Right lobe of liver (tissue), 4 donors: Measurements from ENCODE around the gene TMEM191B.
"Not testable (repeated sequence)": the region's sequence is repeated elsewhere in the genome, so short reads cannot be mapped to it uniquely, and the experiment has no call there.

Experiments used
- POLR2A ChIP-seq: fragments of 450-650 bp; IDR thresholded peaks from one replicate; pipeline ENCODE4 v1.6.1; 2017; ENCODE audit warnings: antibody characterized with exemption, mild to moderate bottlenecking
- TF ChIP-seq, protein P1 (sequence below), 4 donors: fragments of 200-600 bp in 3 of 4; fragments of 450-650 bp in 1 of 4; IDR thresholded peaks; one replicate each; pipeline versions ENCODE4 v1.5.1 to v1.8.0; 2016 to 2022; ENCODE audit warnings: antibody characterized with exemption in 4 of 4, mild to moderate bottlenecking in 2 of 4
- donor health status: DM: no; HTN: no; CAD: no.
- donor health status: DM: no; HTN: no; CAD: no.
- donor health status: DM: no; HTN: yes; CAD: no.

DNA sequence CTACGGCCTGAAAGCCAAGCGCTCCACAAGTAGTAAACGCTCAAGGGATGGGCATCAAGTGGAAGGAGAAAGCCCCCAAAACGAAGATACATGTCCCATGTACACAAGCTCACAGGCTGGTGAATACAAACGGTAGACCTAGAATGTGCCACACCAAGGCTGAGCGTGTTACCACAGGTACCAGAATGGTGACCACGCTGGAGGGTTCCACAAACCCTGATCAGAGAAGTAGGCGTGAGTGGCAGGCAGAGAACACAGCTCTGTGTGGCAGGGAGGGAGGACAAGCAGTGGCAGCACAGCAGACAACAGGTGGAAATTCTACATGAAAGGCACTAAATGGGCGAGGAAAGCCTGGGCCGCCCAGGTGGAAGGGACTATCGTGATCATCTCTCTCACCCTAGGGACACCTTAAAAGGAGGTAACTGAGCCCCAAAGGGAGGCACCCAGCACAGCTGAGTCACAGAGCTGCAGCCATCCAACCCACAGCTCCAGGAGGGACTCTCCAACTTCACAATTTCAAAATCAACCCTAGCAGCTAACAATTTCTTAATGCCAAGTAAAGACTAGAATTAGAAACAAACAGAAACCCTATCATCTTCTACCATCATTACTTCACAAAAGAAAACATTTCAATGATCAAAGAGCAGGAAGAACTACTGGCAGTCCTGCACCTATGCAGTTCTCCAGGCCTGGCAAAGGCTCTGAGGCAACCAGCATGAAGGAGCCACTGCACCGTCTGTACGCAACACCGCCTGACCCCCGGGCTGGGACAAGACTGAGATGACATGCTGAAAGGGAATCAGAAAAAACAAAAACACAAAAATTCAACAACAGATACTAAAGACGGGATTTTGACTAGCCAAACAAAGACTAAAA is 32.7 kb downstream of the TMEM191B start:
- TF ChIP-seq, protein P1, sequence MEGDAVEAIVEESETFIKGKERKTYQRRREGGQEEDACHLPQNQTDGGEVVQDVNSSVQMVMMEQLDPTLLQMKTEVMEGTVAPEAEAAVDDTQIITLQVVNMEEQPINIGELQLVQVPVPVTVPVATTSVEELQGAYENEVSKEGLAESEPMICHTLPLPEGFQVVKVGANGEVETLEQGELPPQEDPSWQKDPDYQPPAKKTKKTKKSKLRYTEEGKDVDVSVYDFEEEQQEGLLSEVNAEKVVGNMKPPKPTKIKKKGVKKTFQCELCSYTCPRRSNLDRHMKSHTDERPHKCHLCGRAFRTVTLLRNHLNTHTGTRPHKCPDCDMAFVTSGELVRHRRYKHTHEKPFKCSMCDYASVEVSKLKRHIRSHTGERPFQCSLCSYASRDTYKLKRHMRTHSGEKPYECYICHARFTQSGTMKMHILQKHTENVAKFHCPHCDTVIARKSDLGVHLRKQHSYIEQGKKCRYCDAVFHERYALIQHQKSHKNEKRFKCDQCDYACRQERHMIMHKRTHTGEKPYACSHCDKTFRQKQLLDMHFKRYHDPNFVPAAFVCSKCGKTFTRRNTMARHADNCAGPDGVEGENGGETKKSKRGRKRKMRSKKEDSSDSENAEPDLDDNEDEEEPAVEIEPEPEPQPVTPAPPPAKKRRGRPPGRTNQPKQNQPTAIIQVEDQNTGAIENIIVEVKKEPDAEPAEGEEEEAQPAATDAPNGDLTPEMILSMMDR (IDR thresholded peaks at IDR 0.05) = not testable (repeated sequence)
- not testable (repeated sequence) for TF ChIP-seq POLR2A
